HUDEP-2 (cell line): ENCODE results near the gene RSAD1.
A peak's percentile ranks its signal among the peaks of the same experiment; 100 is the strongest.

Source experiments
- DNase-seq, 76 experiments: peaks; one replicate each; lab custom pipeline; 2025; ENCODE audit not compliant: unreplicated experiment in 76 of 76; lab: John Stamatoyannopoulos, UW

The RSAD1 gene

GRCh38 chr17:50457621-50458020 is 21.0 kb upstream of the RSAD1 start:
- DNase-seq: no peak

DNA sequence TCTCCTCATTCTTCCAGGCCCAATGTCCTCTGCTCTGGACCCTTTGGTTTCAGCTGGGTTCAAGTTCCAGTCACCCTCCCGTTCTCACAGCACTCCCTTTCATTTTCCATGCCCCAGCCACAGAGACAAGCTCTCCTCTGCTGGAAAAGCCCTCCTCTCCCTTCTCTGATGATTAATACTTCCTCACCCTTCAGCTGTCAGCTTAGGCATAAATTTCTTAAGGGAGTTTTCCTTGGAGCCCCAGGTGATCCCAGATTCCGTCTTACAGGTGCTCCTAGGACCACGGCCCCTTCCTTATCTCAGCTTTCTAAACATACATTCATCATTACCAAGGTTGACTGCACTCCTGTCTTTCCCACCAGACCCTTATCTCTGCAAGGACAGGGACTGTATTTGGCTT is 20.4 kb upstream of the RSAD1 start:
- DNase-seq: no peak

DNA sequence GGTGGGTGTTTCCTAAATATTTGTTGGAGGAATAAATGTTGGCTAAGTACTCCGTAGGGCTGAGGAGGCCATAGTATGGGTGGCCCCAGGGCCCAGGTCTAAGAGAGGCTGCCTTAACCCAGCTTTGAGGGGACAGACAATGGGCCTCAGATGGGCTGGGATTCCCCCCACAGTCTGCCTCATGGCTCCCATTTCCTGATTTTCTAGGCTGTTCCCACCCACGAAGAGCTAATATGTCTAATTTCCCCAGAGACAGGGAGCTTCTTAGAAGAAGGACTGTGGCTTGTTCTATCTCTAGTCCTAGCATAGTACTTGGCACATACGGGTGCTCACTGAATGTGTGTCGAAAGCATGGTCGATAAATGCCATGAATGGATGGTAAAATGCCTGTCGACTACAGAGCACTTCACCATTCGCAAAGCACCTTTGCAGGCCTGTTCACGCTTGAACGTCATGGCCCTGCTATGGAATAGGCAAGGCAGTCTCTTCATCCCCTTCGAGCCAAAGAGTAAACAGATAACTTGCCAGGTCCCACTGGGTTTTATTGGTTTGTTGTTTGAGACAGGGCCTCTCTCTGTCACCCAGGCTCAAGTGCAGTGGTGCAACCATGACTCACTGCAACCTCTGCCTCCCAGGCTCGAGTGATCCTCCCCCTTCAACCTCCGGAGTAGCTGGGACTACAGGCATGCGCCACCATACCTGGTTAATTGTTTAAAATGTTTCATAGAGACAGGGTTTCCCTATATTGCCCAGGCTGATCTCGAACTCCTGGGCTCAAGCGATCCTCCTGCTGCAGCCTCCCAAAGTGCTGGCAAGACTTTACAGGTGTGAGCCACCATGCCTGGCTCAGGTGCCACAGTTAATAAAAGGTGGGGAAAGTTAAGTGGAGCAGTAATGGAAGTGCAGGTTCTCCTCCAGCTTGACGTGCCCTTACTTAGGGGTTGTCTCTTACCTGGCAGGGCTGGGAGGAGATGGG is 19.7 kb upstream of the RSAD1 start:
- DNase-seq: no peak

GRCh38 chr17:50459756-50460155 is 18.9 kb upstream of the RSAD1 start:
- DNase-seq: no peak

GRCh38 chr17:50460831-50461526 is 17.7 kb upstream of the RSAD1 start:
- DNase-seq: no peak

DNA sequence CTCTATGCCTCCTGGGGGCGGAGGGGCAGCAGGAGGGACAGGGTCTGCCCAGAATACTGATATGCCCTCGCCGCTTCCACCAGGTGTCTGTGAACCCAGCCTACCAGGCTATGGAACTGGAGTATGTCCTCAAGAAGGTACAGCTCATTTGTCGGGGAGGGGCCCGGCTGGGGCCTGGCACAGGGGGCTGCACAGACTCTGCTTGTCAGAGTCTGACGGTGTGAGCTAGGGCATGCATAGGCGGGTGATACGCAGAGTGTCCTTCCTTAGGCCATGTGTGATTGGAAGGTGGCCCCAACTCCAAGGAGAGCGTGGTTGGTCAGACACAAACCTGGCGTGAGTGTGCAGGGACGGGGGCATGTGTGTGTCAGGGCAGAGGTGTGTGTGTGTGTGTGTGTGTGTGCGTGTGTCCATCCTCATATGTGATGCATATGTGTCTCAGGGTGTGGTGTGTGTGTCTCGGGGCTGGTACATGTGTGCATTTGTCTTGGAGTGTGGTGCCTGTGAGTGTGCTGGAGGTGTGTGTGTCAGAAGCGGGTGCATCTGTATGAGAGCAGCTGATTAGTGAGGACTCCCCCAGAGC is 17.0 kb upstream of the RSAD1 start:
- no peak for DNase-seq

DNA sequence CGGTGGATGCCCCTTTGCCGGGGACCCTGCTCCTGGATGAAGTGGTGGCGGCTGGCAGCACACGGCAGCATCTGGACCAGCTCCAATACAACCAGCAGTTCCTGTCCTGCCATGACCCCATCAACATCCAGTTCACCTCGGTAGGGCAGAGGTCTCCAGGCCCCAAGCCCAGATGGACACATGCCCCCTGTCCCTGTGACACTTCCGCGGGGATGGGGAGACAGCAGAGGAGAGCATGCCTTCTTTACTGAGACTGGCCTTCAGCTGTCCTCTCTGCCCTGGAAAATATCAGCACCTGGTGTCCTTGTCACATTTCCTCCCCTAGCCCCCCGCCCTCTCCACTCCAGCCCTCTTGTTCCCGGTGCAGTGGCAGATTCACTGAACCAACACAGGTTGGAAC is 16.2 kb upstream of the RSAD1 start:
- no peak for DNase-seq

GRCh38 chr17:50464121-50464520 is 14.5 kb upstream of the RSAD1 start:
- no peak for DNase-seq

GRCh38 chr17:50464736-50465135 is 13.9 kb upstream of the RSAD1 start:
- no peak for DNase-seq

- DNase-seq: no peak
These were observed 13.5 kb upstream of the RSAD1 start for GRCh38 chr17:50465171-50465570.

GRCh38 chr17:50465635-50466034 is 13.0 kb upstream of the RSAD1 start:
- no peak for DNase-seq

DNA sequence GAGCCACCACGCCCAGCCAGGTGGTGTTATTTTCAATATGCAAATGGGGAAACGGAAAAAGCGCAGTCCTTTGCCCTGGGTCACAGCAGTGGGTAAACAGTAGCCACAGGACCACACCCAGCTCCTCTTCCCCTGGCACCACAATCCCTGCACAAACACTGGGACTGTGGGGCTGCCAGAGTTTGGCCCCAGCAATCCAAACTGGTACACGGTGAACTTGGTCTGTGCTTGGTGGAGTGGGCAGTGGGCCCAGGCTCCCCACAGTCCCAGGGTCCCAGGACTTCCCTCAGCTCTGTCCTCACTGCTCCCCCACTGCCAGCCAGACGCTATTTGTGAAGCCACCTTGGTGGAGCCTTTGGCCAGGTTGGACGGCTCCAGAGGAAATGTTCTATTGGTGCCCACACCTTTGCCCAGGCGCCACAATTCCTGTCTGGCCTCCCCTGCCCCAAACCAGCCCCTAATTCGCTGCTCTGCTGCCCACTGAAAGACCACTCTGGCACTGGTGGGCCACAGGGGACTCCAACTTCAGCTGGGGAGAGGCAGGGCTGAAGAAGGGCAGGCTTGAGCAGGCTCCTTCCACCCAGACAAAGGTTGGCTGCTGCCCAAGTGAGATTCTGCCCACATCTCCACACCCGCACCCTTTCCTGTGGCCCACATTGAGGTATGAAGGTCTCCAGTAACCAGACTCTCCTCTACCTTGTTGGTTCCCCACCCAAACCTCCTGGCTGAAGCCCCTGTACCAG is 12.1 kb upstream of the RSAD1 start:
- DNase-seq: peak in 1 of 76 experiments; percentile 10

DNA sequence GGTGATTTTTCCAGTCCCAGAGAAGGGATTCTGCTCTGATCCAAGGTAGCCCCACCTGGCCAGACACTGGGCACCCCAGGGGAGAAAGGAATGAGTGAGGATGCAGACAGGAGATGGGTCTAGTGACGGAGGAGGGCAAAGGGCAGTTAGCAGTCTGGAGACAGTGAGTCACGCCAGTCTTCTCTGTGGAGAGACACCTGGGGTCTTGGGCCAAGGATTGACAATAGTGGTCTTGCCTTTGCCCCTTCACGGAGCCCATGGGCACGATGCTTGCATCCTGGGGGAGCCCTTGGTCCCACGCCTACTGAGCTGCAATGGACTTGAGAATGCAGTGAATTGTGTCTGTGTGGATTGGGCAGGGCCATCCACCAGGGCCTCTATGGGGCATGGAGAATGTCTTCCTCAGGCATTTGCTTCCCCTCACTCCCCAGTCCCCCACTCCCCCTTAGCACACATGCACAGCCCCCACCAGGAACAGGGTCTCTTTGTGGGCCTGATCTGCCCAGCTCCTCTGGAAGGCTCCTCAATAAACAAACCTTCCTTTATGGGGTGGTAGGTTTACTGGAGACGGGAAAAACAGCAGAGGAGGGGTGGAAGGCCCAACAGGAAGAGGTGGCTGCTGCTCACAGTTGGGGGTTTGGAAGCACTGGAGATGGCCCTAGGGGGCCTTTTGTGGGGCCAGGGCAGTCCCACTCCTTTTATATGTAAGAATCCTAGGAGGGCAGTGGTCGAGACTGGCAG is 11.4 kb upstream of the RSAD1 start:
- DNase-seq: no peak

- DNase-seq: no peak
These were observed 10.8 kb upstream of the RSAD1 start for GRCh38 chr17:50467855-50468303.

GRCh38 chr17:50468304-50469207 is 10.1 kb upstream of the RSAD1 start, which contains the start of gene CHAD:
Gene CHAD, minus strand, starts transcription at chr17:50468880. Its CDS starts 67 bp downstream, at chr17:50468813.
- DNase-seq: no peak

DNA sequence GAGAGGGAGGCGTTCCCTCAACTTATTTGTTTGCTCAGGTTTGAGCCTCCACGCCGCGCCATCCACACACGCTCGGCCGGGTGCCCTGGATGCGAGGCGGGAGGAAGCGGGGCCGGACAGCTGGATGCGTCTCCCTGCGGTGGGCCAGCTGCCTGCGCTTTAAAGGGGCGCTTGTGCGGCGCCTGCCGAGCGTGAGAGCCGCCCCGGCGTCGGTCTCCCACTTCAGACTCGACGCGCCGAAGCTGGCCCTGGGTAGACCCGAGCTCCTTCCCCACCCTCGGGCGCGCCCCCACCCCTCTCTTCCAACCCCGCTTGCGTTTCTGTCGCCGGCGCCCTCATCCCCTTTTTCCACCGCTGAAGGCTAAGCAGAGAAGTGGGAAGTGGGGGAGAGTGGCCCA is 9.5 kb upstream of the RSAD1 start:
- no peak for DNase-seq

DNA sequence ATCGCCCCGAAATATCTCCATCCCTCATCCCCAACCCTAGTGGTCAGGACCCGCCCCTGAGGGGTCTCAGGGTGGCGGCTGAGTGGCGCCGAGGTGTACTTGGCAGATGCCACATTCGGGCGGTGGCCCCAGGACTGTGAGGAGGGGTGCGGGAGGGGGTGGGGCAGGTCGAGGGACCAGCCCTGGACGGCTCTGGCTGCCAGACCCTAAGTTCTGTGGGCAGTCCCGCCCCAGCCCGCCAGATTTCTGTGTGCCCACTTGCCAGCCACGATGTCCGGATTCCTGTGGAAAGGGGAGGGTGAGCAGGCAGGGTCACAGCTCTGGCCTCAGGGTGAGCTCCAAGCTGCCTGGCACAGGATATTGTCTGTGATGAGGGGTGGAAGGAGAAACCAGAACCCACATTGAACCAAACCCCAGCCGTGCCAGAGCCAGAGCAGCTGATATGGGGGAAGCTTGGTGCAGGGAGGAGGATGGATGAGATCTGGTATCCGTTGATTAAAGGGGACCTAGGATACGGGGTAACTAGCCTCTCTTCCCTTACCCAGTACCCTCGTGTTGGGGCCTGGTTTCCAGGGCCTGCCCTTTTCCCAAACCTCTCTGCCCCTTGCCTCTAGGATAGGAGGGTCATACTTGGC is 8.9 kb upstream of the RSAD1 start:
- no peak for DNase-seq

DNA sequence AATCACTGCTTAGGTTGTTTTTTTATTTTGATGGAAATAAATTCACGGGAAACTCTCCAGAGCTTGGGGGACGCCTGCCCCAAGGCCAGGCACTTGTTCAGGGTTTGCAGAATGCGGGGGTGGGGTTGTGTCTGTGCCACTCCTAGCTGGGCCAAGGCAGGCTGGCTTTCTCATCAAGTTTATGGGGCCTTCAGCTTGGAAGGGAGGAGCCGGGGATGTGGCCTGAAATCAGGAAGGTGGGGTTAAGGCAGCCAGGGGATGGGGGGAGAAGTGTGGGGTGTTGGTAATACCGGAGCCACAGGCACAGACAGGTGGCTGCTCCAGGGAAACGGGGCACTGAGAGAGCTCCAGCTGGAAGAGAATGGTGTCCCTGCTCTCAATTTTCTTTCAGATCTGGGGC is 8.2 kb upstream of the RSAD1 start:
- no peak for DNase-seq
